HG03095 (cell line): ENCODE measurements around the gene EPC2.

Experiments used
- ATAC-seq: cut with Tn5 transposase; IDR thresholded peaks from one replicate; pipeline ENCODE4 v1.9.1; 2021; ENCODE audit warnings: moderate library complexity; ENCODE audit not compliant: unreplicated experiment

EPC2 gene

DNA sequence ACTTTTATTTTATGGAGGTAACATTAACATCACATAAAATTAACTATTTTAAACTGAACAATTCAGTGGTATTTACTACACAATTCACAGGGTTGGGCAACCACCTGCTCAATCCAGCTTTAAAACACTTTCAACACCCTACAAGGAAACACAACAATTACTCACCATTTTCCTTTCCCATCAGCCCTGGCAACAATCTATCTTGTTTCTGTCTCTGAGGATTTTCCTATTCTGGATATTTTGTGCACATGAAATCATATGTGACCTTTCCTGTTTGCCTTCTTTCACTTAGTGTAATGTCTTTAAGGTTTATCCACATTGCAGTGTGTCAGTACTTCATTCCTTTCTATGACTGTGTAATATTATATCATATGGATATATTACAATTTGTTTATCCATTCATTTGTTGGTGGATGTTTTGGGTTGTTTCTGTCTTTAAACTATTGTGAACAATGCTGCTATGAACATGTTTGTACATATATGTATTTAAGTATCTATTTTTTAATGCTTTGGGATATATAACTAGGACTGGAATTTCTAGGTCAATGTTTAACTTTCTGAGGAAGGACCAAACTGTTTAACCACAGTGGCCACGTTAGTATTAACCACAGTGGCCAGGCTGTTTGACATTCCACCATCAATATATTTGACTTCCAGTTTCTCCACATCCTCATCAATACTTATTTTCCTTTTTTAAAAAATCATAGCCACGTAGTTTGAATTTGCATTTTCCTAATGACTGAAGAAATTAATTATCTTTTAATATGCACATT lies 158.1 kb downstream of the EPC2 start:
- no peak for ATAC-seq

DNA sequence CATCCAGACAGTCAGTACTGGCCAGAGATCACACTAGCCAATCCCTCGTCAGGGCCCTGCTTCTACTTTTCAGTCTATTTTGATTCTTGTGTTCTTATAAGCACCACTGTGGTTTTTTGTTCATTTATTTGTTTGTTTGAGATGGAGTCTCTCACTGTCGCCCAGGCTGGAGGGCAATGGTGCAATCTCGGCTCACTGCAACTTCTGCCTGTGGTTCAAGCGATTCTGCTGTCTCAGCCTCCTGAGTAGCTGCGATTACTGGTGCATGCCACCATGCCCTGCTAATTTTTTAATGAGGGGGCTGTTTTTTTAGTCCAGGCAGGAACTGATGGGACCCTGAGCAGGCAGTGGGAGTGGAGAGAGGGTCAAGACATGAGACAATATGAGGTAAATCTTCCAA lies 165.5 kb downstream of the EPC2 start:
- ATAC-seq, result no peak

DNA sequence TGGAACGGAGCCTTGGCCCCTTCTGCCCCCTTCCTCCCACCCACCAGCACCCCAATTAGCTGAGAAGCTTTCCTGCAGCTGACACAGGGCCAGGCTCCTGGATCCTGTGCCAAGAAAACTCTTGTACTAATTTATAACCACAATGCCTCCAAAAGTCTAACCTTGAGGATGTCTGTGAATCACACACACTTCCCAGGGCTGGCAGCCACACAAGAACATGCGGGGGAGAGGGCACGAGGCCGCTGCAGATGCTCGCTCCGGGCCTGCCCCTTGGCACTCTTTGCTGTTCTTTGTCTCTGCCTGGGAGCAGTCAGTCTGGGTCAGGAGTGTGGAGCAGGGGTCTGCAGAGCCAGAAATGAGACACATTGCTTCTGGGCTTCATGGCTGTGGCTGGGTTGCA lies 167.8 kb downstream of the EPC2 start:
- no peak for ATAC-seq

DNA sequence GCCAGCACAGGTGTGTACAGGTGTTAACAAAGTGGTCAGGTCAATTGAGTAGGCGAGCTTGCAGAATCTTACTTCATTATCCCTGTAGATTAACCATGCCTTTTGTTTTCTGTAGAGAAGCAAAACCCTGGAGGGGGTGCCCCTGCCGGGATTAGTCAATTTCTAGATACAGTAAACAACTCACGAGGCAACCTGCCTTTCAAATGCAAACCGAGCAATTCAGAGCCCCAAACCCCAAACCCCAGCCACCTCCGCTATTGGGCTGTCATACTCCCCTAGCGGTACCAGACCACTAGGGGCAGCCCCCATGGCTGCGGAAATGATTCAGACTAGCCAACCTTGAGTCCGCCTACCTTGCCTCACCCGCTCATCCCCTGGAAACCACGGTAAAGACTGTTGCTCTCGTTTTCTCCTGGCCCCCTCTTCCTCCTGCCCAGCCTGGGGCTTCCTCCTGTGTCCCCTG lies 169.1 kb downstream of the EPC2 start:
- peak; percentile 100 for ATAC-seq

DNA sequence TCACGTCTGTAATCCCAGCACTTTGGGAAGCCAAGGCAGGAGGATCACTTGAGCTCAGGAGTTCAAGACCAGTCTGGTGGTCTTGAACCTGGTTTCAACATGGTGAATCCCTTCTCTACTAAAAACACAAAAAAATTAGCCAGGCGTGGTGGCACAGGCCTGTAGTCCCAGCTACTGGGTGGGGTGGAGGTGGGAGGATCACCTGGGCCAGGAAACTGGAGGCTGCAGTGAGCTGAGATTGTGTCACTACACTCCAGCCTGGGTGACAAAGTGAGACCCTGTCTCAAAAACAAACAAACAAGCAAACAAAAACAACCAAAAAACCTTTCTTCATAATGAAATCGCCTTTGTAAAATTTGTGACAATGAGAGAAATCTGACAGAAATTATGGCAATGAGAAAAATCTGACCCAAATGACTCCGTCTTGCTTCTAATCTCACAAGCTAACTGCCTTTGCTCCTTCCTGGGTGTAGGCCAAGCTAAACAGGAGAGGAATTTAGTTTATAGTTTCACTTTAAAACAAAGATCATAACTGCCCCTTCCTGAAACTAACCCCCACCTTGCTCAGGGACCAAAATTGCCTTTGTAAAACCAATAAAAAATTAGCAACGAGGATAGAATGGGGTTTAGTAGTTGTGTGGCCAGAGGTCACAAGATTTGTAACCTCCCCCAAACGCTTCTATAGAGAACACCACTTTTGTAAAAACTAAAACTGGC lies 169.8 kb downstream of the EPC2 start:
- ATAC-seq, result no peak

DNA sequence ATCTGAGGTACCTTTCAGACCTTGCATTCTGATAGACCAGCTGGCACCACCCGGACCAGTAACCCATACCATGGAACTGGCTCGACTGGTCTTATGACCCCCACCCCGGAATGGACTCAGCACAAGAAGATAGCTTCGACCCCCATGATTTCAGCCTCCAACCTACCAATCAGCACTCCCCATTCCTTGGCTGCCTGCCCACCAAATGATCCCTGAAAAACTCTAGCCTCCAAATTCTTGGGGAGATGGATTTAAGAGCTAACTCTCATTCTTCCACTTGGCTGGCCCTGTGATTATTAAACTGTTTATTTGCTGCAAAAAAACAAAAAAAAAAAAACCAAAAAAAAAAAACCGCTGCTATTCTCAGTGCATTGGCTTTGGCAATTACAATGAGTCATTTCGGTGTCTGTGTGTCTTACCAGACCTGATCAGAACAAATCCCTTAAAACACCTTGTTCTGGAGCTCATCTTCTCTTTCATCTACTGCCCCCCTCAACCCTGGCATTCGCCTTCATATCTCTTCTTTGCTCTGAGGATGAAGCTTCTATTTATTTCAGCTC lies 170.4 kb downstream of the EPC2 start:
- no peak for ATAC-seq

DNA sequence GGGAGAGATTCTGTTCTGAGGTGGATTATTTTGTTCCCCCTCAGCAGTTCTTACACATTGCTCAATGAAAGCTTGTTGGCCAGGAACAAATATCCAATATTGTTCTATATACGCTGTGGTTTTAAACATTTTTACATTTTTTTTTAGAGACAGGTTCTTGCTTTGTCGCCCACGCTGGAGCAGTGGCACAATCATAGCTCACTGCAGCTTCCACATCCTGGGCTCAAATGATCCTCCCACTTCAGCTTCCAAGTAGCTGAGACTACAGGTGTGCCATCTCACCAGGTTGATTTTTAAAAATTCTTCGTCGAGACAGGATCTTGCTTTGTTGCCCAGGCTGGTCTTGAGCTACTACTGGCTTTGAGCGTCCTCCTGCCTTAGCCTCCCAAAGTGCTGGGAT lies 171.6 kb downstream of the EPC2 start:
- no peak for ATAC-seq

DNA sequence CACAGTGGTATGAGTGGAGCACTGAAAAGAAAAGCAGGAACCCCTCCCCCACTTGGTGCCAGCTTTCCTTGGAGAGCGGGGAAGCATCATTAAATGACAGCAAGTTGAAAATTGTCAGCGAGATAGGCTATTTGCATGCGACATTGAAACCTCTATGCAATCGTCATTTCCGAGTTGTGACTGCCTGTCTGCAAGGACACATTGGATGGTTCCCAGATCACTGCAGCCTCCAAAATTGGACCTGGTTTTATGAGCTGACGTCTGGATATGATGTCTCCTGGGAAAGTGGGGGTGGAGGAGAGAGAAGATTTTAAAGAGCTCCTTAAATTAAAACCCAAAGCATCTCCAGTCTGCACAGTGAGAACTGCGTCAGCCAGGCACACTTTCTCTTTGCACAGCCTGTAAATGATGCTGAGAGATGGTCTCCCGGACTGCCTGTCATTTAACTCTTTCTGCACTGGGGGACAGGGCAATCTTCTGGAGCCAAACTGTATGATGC lies 172.7 kb downstream of the EPC2 start:
- ATAC-seq, result no peak

DNA sequence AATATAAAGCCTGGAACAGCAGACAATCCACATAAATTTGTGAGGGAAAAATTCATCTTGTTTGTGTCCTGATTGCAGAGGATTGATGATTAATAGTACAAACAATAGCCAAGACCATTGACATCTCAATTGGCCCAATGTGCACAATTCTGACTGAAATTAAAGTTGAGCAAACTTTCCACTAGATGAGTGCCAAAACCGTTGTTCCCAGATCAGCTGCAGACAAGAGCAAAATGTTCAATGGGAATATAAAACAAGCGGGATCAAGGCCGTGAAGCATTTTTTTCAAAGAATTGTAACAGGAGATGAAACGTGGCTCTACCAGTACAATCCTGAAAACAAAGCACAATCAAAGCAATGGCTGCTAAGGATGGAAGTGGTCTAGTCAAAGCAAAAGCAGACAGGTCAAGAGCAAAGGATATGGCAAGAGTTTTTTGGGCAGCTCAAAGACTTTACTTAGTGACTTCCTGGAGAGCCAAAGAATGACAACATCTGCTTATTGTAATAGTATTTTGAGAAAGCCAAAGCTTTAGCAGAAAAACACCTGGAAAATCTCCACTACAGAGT lies 174.6 kb downstream of the EPC2 start:
- no peak for ATAC-seq

DNA sequence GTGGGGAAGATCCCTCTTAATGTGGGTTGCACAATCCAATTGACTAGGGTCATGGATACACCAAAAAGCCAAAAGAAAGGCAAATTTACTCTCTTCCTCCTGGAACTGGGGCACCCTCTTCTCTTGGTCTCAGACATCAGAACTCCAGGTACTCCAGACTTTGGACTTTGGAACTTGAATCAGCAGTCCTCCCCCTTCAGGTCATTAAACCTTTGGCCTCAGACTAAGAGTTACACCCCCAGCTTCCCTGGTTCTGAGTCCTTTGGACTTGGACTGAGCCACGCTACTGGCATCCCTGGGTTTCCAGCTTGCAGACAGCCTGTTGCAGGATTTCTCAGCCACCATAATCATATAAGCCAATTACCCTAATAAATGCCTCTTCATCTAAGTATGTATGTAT lies 179.6 kb downstream of the EPC2 start:
- ATAC-seq, result no peak

DNA sequence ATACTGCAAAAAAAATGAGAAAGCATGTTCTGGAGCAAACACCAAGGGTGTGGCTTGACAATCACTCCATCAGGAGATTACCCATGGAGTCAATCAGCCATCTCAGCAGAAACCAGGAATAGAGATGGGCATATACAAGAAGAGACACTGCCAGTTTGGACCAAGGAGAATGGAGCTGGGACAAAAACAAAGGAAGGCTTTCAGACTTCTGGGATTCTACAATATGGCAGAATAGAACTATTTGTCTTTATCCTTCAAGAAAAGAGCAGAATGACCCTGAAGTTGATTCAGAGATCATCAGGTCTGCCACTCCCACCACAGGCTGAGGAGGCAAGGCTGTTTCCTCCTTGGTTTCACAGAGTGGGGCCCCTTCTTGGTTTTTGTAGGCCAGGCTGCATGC lies 182.2 kb downstream of the EPC2 start:
- no peak for ATAC-seq

DNA sequence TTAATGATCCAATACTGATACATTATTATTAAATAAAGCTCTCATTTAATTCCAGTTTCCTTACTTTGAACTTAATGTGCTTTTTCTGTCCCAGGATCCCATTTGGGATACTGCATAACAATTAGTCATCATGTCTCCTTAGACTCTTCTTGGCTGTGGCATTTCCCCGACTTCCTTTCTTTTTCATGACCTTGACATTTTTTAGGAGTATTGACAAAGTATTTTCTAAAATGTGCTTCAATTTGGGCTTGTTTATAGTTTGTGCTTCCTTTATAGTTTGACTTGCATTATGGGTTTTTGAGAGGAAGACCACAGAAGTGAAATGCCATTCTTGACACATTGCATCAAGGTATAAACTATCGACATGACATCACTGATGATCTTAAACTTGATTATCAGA lies 184.4 kb downstream of the EPC2 start:
- no peak for ATAC-seq

DNA sequence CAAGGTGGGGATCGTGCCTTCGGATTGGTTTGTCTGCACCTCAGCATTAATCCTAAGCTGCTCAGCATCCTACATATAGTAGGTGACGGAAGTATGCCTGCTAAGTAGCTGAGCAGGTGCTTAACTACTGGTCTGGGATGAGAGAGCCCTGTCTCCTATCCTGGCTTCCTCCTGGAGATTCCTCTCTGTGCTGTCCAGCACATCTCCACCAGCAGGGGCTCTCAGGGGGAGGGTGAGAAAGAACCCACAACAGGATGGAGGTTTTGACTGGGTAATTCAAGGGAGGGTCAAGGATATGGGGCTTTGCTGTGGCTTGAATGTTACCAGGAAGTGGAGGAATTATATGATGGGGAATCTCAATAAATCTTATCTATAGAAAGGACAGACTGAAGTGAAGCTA lies 185.1 kb downstream of the EPC2 start:
- no peak for ATAC-seq

DNA sequence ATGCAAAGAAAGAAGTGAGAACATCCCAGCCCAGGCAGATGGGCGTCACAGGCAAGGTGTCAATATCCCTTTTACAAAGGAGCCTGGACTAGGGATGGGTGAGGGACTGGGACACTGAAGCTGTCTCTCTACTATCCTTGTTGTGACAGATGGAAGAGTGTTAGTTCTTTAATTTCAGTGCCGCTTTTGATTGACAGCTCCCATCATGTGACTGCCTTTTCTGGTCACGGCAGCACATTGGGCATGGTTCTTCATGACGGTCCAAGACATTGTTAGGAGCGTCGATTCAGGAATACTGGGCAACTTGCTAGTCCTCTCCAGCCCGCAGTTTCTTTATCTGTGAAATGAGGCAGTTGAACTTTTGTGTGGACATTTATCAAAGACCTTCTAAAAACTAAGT lies 188.1 kb downstream of the EPC2 start:
- ATAC-seq, result no peak
